Fibroblast of the aortic adventitia (primary cell): ENCODE results near the gene SLF2. TPM values are rescaled to one million over a fixed set of nuclear protein-coding genes. Genes with fewer than 3 reads are reported as not detected.

Experiments
- DNase-seq: peaks from one replicate; pipeline ENCODE4 v3.0.0-alpha.2; 2010; ENCODE audit warnings: low read depth
- H3K4me3 ChIP-seq: 2 replicates; pipeline ENCODE4 v1.5.1; 2011; ENCODE audit warnings: low read depth, mild to moderate bottlenecking, control low read depth, low read length, moderate library complexity
- CTCF ChIP-seq: IDR thresholded peaks from 2 replicates; pipeline ENCODE4 v1.5.1; 2011; ENCODE audit warnings: mild to moderate bottlenecking, low read length, control low read depth, inconsistent platforms; ENCODE audit not compliant: insufficient read depth
- total RNA-seq: library from RNA; depleted of rRNA; stranded (reverse); fragments of >200 nt; gene quantifications from 2 replicates; pipeline ENCODE4 v1.2.3, GENCODE V29; 2012; ENCODE audit warnings: low replicate concordance

SLF2 gene
- total RNA-seq, 1 donor, result 62.8 TPM

DNA sequence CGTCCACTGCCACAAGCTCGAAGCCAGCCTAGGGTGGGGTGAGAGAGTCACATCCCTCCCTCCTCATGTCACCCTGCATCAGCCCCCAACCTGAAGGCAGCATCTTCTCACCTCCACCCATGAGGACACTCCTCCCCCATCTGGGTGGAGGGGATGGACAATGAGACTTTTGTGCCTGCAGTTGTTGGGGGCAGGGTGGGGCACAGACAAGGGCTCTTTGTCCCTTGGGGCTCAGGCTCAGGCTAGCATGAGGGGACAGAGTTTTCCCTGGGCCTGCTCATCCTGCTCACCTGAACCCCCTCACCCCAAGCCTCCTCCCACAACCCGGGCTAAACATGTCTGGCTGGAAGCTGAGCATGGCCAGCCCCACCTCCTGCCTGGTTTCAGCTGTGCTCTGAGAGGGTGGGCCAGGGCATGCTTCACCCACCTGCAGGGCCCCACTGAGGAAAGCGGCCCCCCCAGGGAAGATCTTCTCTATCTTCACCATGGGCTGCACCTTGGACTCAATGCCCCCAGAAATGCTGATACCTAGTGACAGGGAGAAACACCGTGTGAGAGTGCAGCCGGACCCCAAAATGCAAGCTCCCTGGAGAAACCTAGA lies 96.2 kb downstream of the SLF2 start:
- no peak for TF ChIP-seq CTCF
- DNase-seq, result no peak

GRCh38 chr10:101010329-101010728 lies 97.6 kb downstream of the SLF2 start:
- TF ChIP-seq CTCF, result no peak
- DNase-seq, result no peak
- H3K4me3 ChIP-seq, result no peak overlapping the region

More for the DNA sequence above, 96.2 kb downstream of the SLF2 start:
- H3K4me3 ChIP-seq, result no peak overlapping the region

DNA sequence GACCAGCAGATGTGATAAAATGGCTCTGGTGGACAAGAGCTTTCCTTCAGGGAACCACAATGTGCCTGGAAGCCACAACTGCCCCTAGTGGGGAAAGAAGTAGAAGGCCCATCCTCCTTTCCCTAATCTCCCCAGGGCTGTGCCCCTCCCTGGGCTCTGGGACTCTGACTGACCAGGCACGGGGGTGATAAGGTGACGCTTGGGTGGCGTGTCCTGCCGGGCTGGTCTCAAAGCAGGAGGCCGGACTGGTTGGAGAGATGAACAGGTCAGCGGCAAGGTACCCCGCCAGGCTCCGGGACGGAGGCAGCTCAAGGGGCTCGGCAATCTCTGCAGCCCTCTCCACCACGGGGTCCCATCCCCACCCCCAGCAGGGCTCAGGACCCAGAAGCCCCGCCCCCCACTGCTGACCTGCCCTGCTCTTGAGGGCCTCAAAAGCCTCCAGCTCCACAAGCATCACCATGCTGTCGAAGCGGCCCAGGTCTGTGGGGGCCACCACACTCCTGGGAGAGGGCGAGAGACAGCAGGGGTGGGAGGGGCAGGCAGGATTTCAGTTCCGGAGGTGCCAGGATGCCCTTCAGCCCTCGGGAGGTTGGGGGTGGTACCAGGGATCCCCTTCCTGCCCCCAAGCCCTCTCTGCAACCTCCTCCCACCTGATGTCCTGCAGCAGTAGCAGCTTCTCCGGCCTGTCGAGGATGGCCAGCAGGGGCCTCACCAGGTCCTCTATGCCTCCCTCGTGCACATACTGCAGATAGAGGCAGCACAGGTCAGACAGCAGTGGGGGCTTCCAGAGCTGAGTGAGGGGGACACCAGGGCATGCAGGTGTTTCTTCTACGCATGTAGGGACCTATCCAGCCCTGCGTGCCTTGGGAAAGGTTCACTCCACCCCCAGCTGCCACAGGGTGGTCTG lies 99.0 kb downstream of the SLF2 start:
- H3K4me3 ChIP-seq, result no peak overlapping the region
- peak; percentile 51 for TF ChIP-seq CTCF
- DNase-seq, result peak; percentile 23

DNA sequence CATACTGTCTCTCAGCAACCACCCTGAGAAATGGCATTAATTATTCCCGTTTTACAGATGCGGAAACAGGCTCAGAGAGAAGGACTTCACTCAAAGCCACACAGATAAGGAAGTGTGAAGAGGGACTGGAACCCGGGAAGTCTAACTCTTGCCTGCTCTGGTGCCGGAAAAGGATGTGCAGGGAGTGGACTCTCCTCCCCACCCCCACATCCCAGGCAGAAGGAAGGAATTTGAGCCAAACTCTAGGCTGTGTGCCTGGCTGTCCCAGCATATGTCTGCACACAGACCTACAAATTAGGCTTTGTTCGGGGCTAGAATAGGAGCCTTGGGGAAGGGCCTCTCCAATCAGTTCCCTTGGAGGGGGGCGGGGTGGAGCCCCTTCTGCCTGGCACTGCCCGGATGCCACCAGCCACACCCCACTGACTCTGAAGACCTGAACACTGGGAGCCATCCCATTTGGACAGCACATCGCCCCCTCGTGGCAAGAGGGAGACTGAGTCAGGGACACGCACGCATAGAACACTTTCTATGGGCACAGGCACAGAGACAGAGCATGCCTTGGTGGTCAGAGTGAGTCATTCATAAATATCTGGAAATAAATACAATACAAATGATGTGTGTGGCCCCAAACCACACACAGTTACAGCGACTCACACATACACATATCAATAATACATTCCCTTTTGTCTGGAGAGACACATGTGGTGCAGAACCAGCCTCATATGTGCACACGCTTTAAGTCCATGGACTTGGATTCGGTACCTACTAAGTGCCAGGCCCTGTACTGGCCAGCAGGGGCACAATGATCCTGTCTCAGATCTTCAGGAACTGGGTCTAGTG lies 100.0 kb downstream of the SLF2 start:
- no peak overlapping the region for H3K4me3 ChIP-seq
- TF ChIP-seq CTCF, result peak; percentile 81
- peak; percentile 91 for DNase-seq

DNA sequence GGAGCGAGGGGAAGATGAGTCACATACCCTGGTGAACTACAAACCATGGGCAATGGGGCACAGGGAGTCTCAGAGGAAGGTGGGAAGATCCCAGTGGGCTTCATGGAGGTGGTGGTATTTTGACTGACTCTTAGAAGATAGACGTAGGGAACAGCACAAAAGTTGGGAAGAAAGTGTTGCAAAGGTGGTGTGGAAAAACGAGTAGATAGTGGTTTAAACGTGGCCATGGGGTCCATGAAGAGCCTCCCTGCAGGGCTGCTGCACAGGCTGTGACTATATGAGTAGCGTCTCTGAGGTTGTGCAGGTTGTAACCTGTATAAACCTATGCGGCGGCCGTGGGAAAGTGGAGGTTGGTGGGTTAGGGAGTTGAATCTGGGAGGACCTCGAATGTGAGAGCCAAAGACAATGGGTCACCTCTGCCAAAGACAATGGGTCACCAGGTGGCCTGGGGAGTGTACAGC lies 100.6 kb downstream of the SLF2 start:
- no peak overlapping the region for H3K4me3 ChIP-seq
- TF ChIP-seq CTCF, result no peak
- no peak for DNase-seq

GRCh38 chr10:101014230-101014884 lies 101.6 kb downstream of the SLF2 start:
- TF ChIP-seq CTCF, result peak; percentile 97
- DNase-seq, result peak; percentile 70

More at GRCh38 chr10:101014230-101014884, 101.6 kb downstream of the SLF2 start:
- H3K4me3 ChIP-seq, result no peak overlapping the region
